ENCODE results near the gene CD99L2.
A peak's percentile ranks its signal among the peaks of the same experiment; 100 is the strongest.

Gene CD99L2

DNA sequence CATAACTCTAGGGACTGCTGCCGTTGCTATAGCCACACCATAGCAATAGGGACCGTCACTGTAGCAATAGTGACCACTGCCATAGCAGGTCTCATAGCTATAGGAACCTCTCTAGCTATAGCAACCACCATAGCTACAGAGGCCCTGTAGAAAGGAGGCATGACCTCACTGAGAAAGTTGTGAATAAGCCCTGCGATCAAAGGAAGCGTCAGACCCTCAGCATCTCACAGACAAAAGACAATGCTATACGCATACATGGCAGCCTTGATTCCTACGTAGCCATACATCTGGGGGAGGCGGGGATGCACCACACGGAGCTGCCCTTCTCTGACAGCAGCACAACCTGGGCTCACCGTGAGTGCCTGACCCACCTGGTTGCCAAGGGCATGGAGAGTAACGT is 116.8 kb downstream of the CD99L2 start:
- Mint-ChIP-seq H3K9me3 (no peaks in the 10 kb centered on the region), H3K27me3 (no peaks in the 10 kb centered on the region), H3K27ac (no peak overlapping the region), H3K4me3 (no peak overlapping the region), H3K4me1 (ENCODE audit: low read depth in 2 of 2) (no peaks in the 10 kb centered on the region), H3K36me3 (ENCODE audit: insufficient read depth) (no peaks in the 10 kb centered on the region)
- ATAC-seq (replicated peaks) = no peak
- no peak for DNase-seq

GRCh38 chrX:150779385-150779784 is 119.1 kb downstream of the CD99L2 start:
- ATAC-seq (replicated peaks) = no peak

GRCh38 chrX:150777328-150777992 is 121.0 kb downstream of the CD99L2 start:
- Mint-ChIP-seq H3K9me3 (no peaks in the 10 kb centered on the region), H3K4me3 (no peak overlapping the region), H3K4me1 (ENCODE audit: low read depth in 2 of 2) (peaks cover 0 to under 1% of the 10 kb centered on the region in 2 donors), H3K36me3 (ENCODE audit: insufficient read depth) (no peaks in the 10 kb centered on the region), H3K27ac (peak overlapping the region in 1 of 2 donors; percentile 8), H3K27me3 (no peaks in the 10 kb centered on the region)
- ATAC-seq (replicated peaks) (no peak), DNase-seq (no peak)

More at GRCh38 chrX:150779385-150779784, 119.1 kb downstream of the CD99L2 start:
- no peaks in the 10 kb centered on the region for H3K4me1 Mint-ChIP-seq (ENCODE audit: low read depth in 2 of 2)
- H3K36me3 Mint-ChIP-seq (ENCODE audit: insufficient read depth) = no peaks in the 10 kb centered on the region
- no peak for DNase-seq
- H3K27me3 Mint-ChIP-seq = no peaks in the 10 kb centered on the region
- H3K9me3 Mint-ChIP-seq = no peaks in the 10 kb centered on the region
- no peak overlapping the region for H3K27ac Mint-ChIP-seq
- no peak overlapping the region for H3K4me3 Mint-ChIP-seq

DNA sequence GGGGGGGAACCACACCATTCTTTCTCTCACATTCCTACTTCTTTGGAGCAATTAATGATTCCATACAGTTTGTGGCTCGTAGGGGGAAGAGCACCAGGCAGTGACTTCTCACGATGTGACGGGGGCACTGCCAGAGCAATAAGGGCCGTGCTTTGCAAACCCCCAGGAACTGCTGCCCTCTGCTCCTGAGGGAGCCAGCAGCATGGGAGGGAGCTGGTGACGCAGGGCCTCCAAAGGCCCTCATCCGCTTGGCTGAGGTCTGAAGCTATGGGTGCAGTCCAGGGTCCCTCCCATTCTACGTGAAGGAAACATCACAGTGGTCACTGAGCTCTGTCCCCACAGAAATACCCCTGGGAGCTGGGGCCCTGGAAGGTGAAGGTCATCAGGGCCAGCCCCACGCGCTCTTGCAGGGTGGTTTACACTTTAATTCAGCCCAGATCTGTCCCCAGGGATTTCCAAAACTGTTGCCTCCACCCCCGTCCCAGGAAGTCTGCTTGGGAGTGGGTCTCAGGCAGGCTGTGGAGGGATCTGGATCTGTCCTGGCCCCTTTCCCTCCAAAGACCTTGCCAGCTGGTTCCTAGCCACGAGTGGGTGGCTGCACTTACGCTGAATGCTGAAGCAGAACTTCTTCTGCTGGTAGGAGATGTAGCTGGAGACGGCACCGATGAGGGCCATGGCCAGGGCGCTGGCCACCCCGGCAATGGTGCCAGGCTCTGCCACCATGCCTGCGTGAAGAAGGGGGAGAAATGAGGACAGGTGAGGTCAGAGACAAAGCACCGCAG is 122.7 kb downstream of the CD99L2 start:
- ATAC-seq (replicated peaks) (no peak), DNase-seq (no peak)
- no peaks in the 10 kb centered on the region for H3K36me3 Mint-ChIP-seq (ENCODE audit: insufficient read depth)
- no peaks in the 10 kb centered on the region for H3K27me3 Mint-ChIP-seq
- no peak overlapping the region for H3K4me3 Mint-ChIP-seq
- H3K9me3 Mint-ChIP-seq = no peaks in the 10 kb centered on the region
- H3K27ac Mint-ChIP-seq = no peak overlapping the region
- peaks cover 3 to 4% of the 10 kb centered on the region in 2 donors for H3K4me1 Mint-ChIP-seq (ENCODE audit: low read depth in 2 of 2)

DNA sequence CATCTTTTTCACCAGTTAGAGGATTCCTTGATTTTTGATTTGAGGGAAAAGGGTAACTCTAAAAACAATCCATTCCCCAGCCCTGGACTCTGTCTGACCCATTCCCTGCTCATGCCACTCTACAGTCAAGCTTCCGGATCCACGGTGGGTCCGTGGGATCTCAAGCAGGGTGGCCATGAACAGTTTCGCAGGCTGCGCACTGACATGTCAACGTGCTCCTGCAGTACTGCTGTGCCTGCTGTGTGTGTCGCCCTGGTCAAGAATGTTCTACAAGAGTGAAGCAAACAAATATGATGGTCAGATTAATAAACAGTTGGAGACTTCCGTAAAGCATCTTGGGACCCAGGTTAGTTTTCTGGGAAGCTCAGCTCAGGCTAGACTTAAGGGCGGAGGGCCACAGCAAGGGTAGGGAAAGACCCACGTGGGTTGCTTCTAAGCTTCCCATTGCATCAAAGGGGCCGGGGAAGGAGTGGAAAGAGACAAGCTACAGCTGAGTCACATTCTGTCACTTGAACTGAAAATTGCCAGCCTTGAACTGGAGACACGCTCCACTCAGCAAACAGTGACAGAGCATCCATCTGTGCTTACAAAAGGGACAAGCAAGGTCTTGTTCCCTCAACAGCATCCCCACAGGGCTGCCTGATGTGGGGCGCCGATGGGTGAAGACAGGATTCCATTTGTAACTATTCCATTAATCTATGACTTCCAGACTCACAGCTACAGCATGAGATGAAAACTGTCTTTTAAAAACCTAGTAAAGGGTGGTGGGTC is 123.5 kb downstream of the CD99L2 start:
- Mint-ChIP-seq H3K9me3 (no peaks in the 10 kb centered on the region), H3K36me3 (ENCODE audit: insufficient read depth) (peaks cover 2% of the 10 kb centered on the region), H3K27me3 (no peaks in the 10 kb centered on the region), H3K4me3 (no peak overlapping the region), H3K4me1 (ENCODE audit: low read depth in 2 of 2) (peaks cover 3 to 4% of the 10 kb centered on the region in 2 donors), H3K27ac (no peak overlapping the region)
- ATAC-seq (replicated peaks) (no peak), DNase-seq (no peak)

GRCh38 chrX:150773634-150774033 is 124.8 kb downstream of the CD99L2 start:
- no peaks in the 10 kb centered on the region for H3K27me3 Mint-ChIP-seq
- H3K4me3 Mint-ChIP-seq = no peak overlapping the region
- H3K9me3 Mint-ChIP-seq = no peaks in the 10 kb centered on the region
- DNase-seq (no peak), ATAC-seq (replicated peaks) (no peak)
- H3K4me1 Mint-ChIP-seq (ENCODE audit: low read depth in 2 of 2) = peaks cover 3 to 4% of the 10 kb centered on the region in 2 donors
- no peak overlapping the region for H3K27ac Mint-ChIP-seq
- H3K36me3 Mint-ChIP-seq (ENCODE audit: insufficient read depth) = peaks cover 5% of the 10 kb centered on the region

DNA sequence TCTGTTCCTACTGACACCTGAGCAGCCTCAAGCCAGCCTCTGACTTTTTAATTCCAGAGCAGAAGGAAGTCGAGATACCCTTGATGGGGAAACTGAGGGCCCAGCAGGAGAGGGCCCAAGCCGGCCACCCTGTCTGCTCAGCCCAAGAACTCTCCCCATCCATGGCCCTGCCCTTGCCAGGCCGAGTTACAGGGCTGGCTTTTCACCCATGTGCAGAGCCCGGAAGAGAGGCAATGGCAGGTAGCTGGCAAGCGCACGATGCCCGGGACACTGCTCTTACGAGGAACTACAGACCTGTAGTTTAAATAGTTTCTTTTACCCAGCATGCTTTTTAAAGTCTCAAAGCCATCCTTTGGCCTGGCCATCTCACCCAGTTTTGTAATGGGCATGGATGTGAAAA is 125.4 kb downstream of the CD99L2 start:
- ATAC-seq (replicated peaks) (no peak), DNase-seq (no peak)
- Mint-ChIP-seq H3K4me1 (ENCODE audit: low read depth in 2 of 2) (peaks cover 3 to 4% of the 10 kb centered on the region in 2 donors), H3K36me3 (ENCODE audit: insufficient read depth) (peaks cover 5% of the 10 kb centered on the region), H3K27me3 (no peaks in the 10 kb centered on the region), H3K4me3 (no peak overlapping the region), H3K9me3 (no peaks in the 10 kb centered on the region), H3K27ac (no peak overlapping the region)

DNA sequence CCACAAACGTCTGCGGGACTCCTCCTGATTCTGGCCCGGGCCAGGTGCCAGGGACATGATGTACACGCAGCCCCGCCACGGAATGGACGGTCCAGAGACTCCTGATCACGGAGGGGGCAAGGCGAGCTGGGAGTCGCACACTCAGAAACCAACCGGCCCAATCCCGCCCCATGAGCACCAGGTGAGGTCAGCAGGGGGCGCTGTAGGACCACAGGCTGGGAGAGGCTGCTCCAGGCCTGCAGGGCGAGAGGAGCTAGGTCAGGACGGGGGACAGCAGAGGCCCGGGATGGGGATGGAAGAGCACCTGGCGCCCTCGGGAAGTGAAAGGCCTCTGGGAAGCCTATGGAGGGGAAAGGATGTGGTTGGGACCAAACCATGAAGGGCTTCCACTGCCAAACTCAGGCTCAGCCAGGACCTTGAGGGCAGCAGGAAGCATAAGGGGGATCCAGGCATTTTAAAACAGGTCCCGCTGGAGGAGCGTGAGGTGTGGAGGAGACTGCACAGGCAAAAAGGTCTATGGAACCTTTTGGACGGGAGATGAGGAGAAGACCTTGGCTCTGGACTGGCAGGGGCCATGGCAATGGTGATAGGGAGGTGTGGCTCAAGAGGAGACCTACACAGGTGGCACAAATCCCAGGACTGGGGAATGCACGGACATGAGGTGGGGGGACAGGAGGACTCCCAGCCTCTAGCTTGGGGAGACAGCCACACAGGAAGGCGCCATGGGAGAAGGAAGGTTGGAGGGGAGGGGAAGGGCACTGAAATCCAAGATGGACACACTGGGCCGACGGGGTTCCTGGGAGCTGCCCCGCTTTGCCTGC is 126.1 kb downstream of the CD99L2 start:
- H3K4me3 Mint-ChIP-seq = no peak overlapping the region
- peaks cover 3 to 4% of the 10 kb centered on the region in 2 donors for H3K4me1 Mint-ChIP-seq (ENCODE audit: low read depth in 2 of 2)

DNA sequence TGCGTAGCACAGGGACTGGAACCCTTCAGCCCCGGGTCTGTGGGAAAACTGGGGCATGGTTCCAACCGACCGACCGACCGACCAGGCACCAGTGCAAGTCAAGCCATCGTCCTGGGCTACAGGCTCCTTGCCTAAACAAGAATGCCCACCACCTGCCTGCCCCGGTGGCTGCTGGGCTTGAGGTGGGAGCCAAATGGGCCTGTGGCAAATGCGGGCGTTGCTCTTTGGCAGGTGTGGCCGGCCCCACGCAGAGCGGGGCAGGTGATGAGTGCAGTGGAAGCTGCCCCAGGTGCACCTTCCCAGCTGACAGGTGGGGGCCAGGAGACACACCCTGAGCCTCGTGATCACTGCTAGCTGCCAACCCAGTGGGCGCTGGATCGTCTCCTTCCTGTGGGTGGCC is 127.4 kb downstream of the CD99L2 start:
- Mint-ChIP-seq H3K27ac (peak overlapping the region in 1 of 2 donors; percentile 67), H3K36me3 (ENCODE audit: insufficient read depth) (peaks cover 5% of the 10 kb centered on the region), H3K4me3 (no peak overlapping the region), H3K9me3 (no peaks in the 10 kb centered on the region), H3K27me3 (no peaks in the 10 kb centered on the region), H3K4me1 (ENCODE audit: low read depth in 2 of 2) (peaks cover 3 to 4% of the 10 kb centered on the region in 2 donors)
- ATAC-seq (replicated peaks) (no peak), DNase-seq (no peak)

More for the DNA sequence above, 126.1 kb downstream of the CD99L2 start:
- H3K9me3 Mint-ChIP-seq = no peaks in the 10 kb centered on the region
- peak; percentile 71 for ATAC-seq (replicated peaks)
- H3K36me3 Mint-ChIP-seq (ENCODE audit: insufficient read depth) = peaks cover 5% of the 10 kb centered on the region
- peak; percentile 63 to 69 (median 64) for DNase-seq
- H3K27ac Mint-ChIP-seq = peak overlapping the region in 1 of 2 donors; percentile 58
- H3K27me3 Mint-ChIP-seq = no peaks in the 10 kb centered on the region

- Mint-ChIP-seq H3K9me3 (no peaks in the 10 kb centered on the region), H3K4me3 (no peak overlapping the region), H3K36me3 (ENCODE audit: insufficient read depth) (peaks cover 6% of the 10 kb centered on the region), H3K27ac (no peak overlapping the region), H3K4me1 (ENCODE audit: low read depth in 2 of 2) (peaks cover 3 to 4% of the 10 kb centered on the region in 2 donors), H3K27me3 (no peaks in the 10 kb centered on the region)
- ATAC-seq (replicated peaks) = no peak
- no peak for DNase-seq
These were observed 127.8 kb downstream of the CD99L2 start for GRCh38 chrX:150770623-150771022.

- H3K4me3 Mint-ChIP-seq = no peak overlapping the region
- H3K36me3 Mint-ChIP-seq (ENCODE audit: insufficient read depth) = peaks cover 12% of the 10 kb centered on the region
- ATAC-seq (replicated peaks) (no peak), DNase-seq (no peak)
- H3K27ac Mint-ChIP-seq = no peak overlapping the region
- H3K4me1 Mint-ChIP-seq (ENCODE audit: low read depth in 2 of 2) = peaks cover 3 to 4% of the 10 kb centered on the region in 2 donors
- H3K27me3 Mint-ChIP-seq = no peaks in the 10 kb centered on the region
- H3K9me3 Mint-ChIP-seq = no peaks in the 10 kb centered on the region
These were observed 129.1 kb downstream of the CD99L2 start for GRCh38 chrX:150769408-150769807.

- DNase-seq = no peak
- Mint-ChIP-seq H3K27me3 (no peaks in the 10 kb centered on the region), H3K9me3 (no peaks in the 10 kb centered on the region), H3K4me3 (no peak overlapping the region), H3K36me3 (ENCODE audit: insufficient read depth) (peaks cover 12% of the 10 kb centered on the region), H3K4me1 (ENCODE audit: low read depth in 2 of 2) (peaks cover 3 to 4% of the 10 kb centered on the region in 2 donors), H3K27ac (no peak overlapping the region)
- ATAC-seq (replicated peaks) = no peak
These were observed 129.8 kb downstream of the CD99L2 start for GRCh38 chrX:150768580-150769190.

All from effector memory CD8-positive, alpha-beta T cell (primary cell).